Gastroesophageal sphincter (tissue), 3 donors: ENCODE data around the gene TSFM.

ENCODE experiments used
- CTCF ChIP-seq, 4 experiments: fragments of 200-600 bp in 2 of 4; fragments of 450-650 bp in 2 of 4; sonication (generic) in 1 of 4; IDR thresholded peaks; one replicate each; pipeline ENCODE4 v1.5.1; 2017 to 2019; ENCODE audit warnings: antibody characterized with exemption in 4 of 4, mild to moderate bottlenecking in 2 of 4, moderate library complexity in 2 of 4
- EP300 ChIP-seq: sonication (generic); formaldehyde crosslinking; IDR thresholded peaks from one replicate; pipeline ENCODE4 v1.6.1; 2017; ENCODE audit warnings: antibody characterized with exemption, mild to moderate bottlenecking
- POLR2A ChIP-seq, 2 donors: fragments of 450-650 bp; IDR thresholded peaks; one replicate each; pipeline ENCODE4 v1.6.1; 2017; ENCODE audit warnings: antibody characterized with exemption in 2 of 2, mild to moderate bottlenecking in 2 of 2, moderate library complexity in 1 of 2
- POLR2AphosphoS5 ChIP-seq: sonication (generic); formaldehyde crosslinking; IDR thresholded peaks from one replicate; pipeline ENCODE4 v1.6.1; 2017; ENCODE audit warnings: antibody characterized with exemption

- peak; percentile 13 to 57 for TF ChIP-seq POLR2A (IDR thresholded peaks at IDR 0.05)
- no peak for TF ChIP-seq CTCF (IDR thresholded peaks at IDR 0.05)
- TF ChIP-seq POLR2AphosphoS5 = peak; percentile 41
- TF ChIP-seq EP300 = no peak
Measured at GRCh38 chr12:57846577-57847319, 64.2 kb downstream of the TSFM start, which contains the start of gene CTDSP2.
